ENCODE results near the gene ZBTB7B.

The ZBTB7B gene

GRCh38 chr1:154961207-154962155, 41.1 kb upstream of the ZBTB7B start, which contains the start of gene PYGO2:
Gene PYGO2 (minus strand): TSS chr1:154961782. CDS start chr1:154961576, 206 bp downstream.
- in situ Hi-C loops (cut with HindIII; ENCODE audit: low sequenced_read_pairs) = no loop called here
- peak; percentile 23 for TF ChIP-seq CTCF (IDR thresholded peaks at IDR 0.05; ENCODE audit: low read depth, low read length, missing control alignments)
- peak within 1 kb of the TSS; percentile 72 for H3K4me3 ChIP-seq (ENCODE audit: low read depth, low read length)
- no peak for DNase-seq (ENCODE audit: low read depth)

- no peak for DNase-seq (ENCODE audit: low read depth)
- TF ChIP-seq CTCF (IDR thresholded peaks at IDR 0.05; ENCODE audit: low read depth, low read length, missing control alignments) = no peak
- in situ Hi-C loops (cut with HindIII; ENCODE audit: low sequenced_read_pairs) = no loop called here
- peak overlapping the region; percentile 72 for H3K4me3 ChIP-seq (ENCODE audit: low read depth, low read length)
Measured at GRCh38 chr1:154962156-154962749, 40.3 kb upstream of the ZBTB7B start.

- TF ChIP-seq CTCF (IDR thresholded peaks at IDR 0.05; ENCODE audit: low read depth, low read length, missing control alignments) = no peak
- H3K4me3 ChIP-seq (ENCODE audit: low read depth, low read length) = peak overlapping the region; percentile 72
- DNase-seq (ENCODE audit: low read depth) = no peak
- in situ Hi-C loops (cut with HindIII; ENCODE audit: low sequenced_read_pairs) = no loop called here
Measured at GRCh38 chr1:154962795-154963330, 39.7 kb upstream of the ZBTB7B start.

GRCh38 chr1:154963643-154964042, 39.0 kb upstream of the ZBTB7B start:
- no peak for DNase-seq (ENCODE audit: low read depth)
- H3K4me3 ChIP-seq (ENCODE audit: low read depth, low read length) = no peak overlapping the region
- no peak for TF ChIP-seq CTCF (IDR thresholded peaks at IDR 0.05; ENCODE audit: low read depth, low read length, missing control alignments)
- in situ Hi-C loops (cut with HindIII; ENCODE audit: low sequenced_read_pairs) = no loop called here

- DNase-seq (ENCODE audit: low read depth) = no peak
- no peak for TF ChIP-seq CTCF (IDR thresholded peaks at IDR 0.05; ENCODE audit: low read depth, low read length, missing control alignments)
- H3K4me3 ChIP-seq (ENCODE audit: low read depth, low read length) = no peak overlapping the region
- in situ Hi-C loops (cut with HindIII; ENCODE audit: low sequenced_read_pairs) = no loop called here
Measured at GRCh38 chr1:154964359-154964758, 38.2 kb upstream of the ZBTB7B start.

GRCh38 chr1:154966111-154966510, 36.5 kb upstream of the ZBTB7B start:
- H3K4me3 ChIP-seq (ENCODE audit: low read depth, low read length) = no peak overlapping the region
- DNase-seq (ENCODE audit: low read depth) = no peak
- TF ChIP-seq CTCF (IDR thresholded peaks at IDR 0.05; ENCODE audit: low read depth, low read length, missing control alignments) = no peak
- in situ Hi-C loops (cut with HindIII; ENCODE audit: low sequenced_read_pairs) = no loop called here
